Epithelial cell of esophagus (primary cell): ENCODE data around the gene ZNF74.
"Not testable (repeated sequence)": the region's sequence is repeated elsewhere in the genome, so short reads cannot be mapped to it uniquely, and the experiment has no call there.

Experiments used
- DNase-seq: peaks from one replicate; pipeline ENCODE4 v3.0.0; 2010; ENCODE audit warnings: low read depth
- H3K4me3 ChIP-seq: 2 replicates; pipeline ENCODE4 v1.5.1; 2011; ENCODE audit warnings: mild to moderate bottlenecking, low read length, control low read depth
- CTCF ChIP-seq: IDR thresholded peaks from 2 replicates; pipeline ENCODE4 v1.5.1; 2011; ENCODE audit warnings: low read depth, mild to moderate bottlenecking, low read length, control low read depth, inconsistent platforms; ENCODE audit not compliant: insufficient read depth; ENCODE audit errors: missing control alignments

ZNF74 gene

GRCh38 chr22:20405291-20405930 is 11.5 kb downstream of the ZNF74 start:
- H3K4me3 ChIP-seq = no peak overlapping the region
- DNase-seq = no peak
- TF ChIP-seq CTCF = no peak

GRCh38 chr22:20405931-20406685 is 12.2 kb downstream of the ZNF74 start:
- no peak for DNase-seq
- no peak overlapping the region for H3K4me3 ChIP-seq
- TF ChIP-seq CTCF = no peak

GRCh38 chr22:20406686-20407408 is 12.9 kb downstream of the ZNF74 start:
- H3K4me3 ChIP-seq = no peak overlapping the region
- TF ChIP-seq CTCF = no peak
- DNase-seq = no peak

GRCh38 chr22:20407829-20408228 is 13.9 kb downstream of the ZNF74 start:
- no peak overlapping the region for H3K4me3 ChIP-seq
- TF ChIP-seq CTCF = no peak
- no peak for DNase-seq

- no peak overlapping the region for H3K4me3 ChIP-seq
- no peak for TF ChIP-seq CTCF
Measured at GRCh38 chr22:20408891-20409290, 14.9 kb downstream of the ZNF74 start.

GRCh38 chr22:20409385-20409784 is 15.4 kb downstream of the ZNF74 start:
- not testable (repeated sequence) for H3K4me3 ChIP-seq, DNase-seq

More at GRCh38 chr22:20408891-20409290, 14.9 kb downstream of the ZNF74 start:
- DNase-seq = no peak

- no peak overlapping the region for H3K4me3 ChIP-seq
- no peak for DNase-seq
- TF ChIP-seq CTCF = no peak
Measured at GRCh38 chr22:20412474-20413216, 18.7 kb downstream of the ZNF74 start.
